ENCODE data around the gene APLNR. TPM values are rescaled to one million over a fixed set of nuclear protein-coding genes. Genes with fewer than 3 reads are reported as not detected.

Gene APLNR
- polyA plus RNA-seq, 10 donors, result 66.8 to 129 (median 87.1) TPM

Other genes starting within 250 kb of the APLNR start
- under 1 TPM in 1 of 10 donors, not detected in 9; 0.23 TPM for gene OR5AK2, start 248.3 kb downstream of the APLNR start, polyA plus RNA-seq (ENCODE audit: insufficient read length in 10 of 10)
- 1 to 10 TPM in 8 of 10 donors, under 1 TPM in 2; 0.73 to 2.4 (median 1.5) TPM for gene LRRC55, start 55.3 kb downstream of the APLNR start, polyA plus RNA-seq (ENCODE audit: insufficient read length in 10 of 10)
- gene TNKS1BP1, start 87.7 kb upstream of the APLNR start, polyA plus RNA-seq (ENCODE audit: insufficient read length in 10 of 10), result 100 to 1,000 TPM in 8 of 10 donors, 10 to 100 TPM in 2; 93.5 to 122 (median 110) TPM
- 100 to 1,000 TPM in 5 of 10 donors, 10 to 100 TPM in 5; 82.0 to 138 (median 101) TPM for gene SSRP1, start 98.6 kb upstream of the APLNR start, polyA plus RNA-seq (ENCODE audit: insufficient read length in 10 of 10)
- 1 to 10 TPM; 1.9 to 7.0 (median 4.1) TPM for gene P2RX3, start 101.1 kb upstream of the APLNR start, polyA plus RNA-seq (ENCODE audit: insufficient read length in 10 of 10)
- 1 to 10 TPM in 1 of 10 donors, under 1 TPM in 3, not detected in 6; 0.33 to 1.3 (median 0.48) TPM for gene PRG3, start 143.9 kb upstream of the APLNR start, polyA plus RNA-seq (ENCODE audit: insufficient read length in 10 of 10)
- 1 to 10 TPM in 3 of 10 donors, under 1 TPM in 6, not detected in 1; 0.12 to 4.8 (median 0.79) TPM for gene PRG2, start 153.4 kb upstream of the APLNR start, polyA plus RNA-seq (ENCODE audit: insufficient read length in 10 of 10)
- 10 to 100 TPM; 25.9 to 43.0 (median 31.8) TPM for gene SLC43A3, start 189.9 kb upstream of the APLNR start, polyA plus RNA-seq (ENCODE audit: insufficient read length in 10 of 10)
- 10 to 100 TPM; 17.2 to 35.0 (median 25.7) TPM for gene RTN4RL2, start 223.3 kb upstream of the APLNR start, polyA plus RNA-seq (ENCODE audit: insufficient read length in 10 of 10)